Neuron (in vitro differentiated cells): ENCODE data around the gene CD209.
"Not testable (repeated sequence)": the region's sequence is repeated elsewhere in the genome, so short reads cannot be mapped to it uniquely, and the experiment has no call there.

ENCODE experiments used
- H2AFZ ChIP-seq: one replicate; pipeline ENCODE4 v1.6.1; 2013; ENCODE audit warnings: low read depth, mild to moderate bottlenecking, inconsistent platforms, low read length, moderate library complexity
- H3K27me3 ChIP-seq: one replicate; pipeline ENCODE4 v1.6.1; 2013; ENCODE audit warnings: low read length; ENCODE audit not compliant: insufficient read depth
- H3K36me3 ChIP-seq: one replicate; pipeline ENCODE4 v1.6.1; 2013; ENCODE audit warnings: low read length; ENCODE audit not compliant: insufficient read depth
- H3K4me1 ChIP-seq: one replicate; pipeline ENCODE4 v1.6.1; 2013; ENCODE audit warnings: low read length; ENCODE audit not compliant: insufficient read depth
- H3K4me3 ChIP-seq: 2 replicates; pipeline ENCODE4 v1.5.1; 2013; ENCODE audit warnings: mild to moderate bottlenecking, low read length, moderate library complexity
- H3K9me3 ChIP-seq: one replicate; pipeline ENCODE4 v1.6.1; 2013; ENCODE audit warnings: low read length

The CD209 gene

DNA sequence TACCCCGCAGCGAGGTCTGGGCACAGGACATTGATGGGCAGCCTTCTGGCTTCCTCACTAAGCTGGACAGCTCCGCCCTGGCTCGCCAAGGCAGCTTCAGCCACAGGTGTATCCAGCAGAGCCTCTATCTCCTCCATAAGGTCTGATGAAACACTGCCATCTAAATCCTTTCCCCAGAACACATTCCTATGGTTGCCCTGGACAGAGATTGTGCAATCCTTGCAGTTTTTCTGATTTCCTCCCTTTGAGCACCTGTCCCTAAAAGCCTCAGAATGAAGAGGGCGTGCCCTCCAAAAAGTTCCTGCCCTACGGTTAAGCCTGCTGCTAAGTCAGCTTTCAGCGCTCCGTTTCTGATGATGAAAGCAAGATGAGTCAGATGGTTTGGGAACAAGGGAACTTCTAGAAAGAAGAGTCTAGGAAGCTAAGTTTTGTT is 36.7 kb upstream of the CD209 start:
- Histone ChIP-seq H3K4me3 (no peak overlapping the region), H3K4me1 (no peaks in the 10 kb centered on the region), H3K27me3 (peaks cover 45% of the 10 kb centered on the region), H2AFZ (no peak overlapping the region), H3K36me3 (no peaks in the 10 kb centered on the region), H3K9me3 (peaks cover 2% of the 10 kb centered on the region)

DNA sequence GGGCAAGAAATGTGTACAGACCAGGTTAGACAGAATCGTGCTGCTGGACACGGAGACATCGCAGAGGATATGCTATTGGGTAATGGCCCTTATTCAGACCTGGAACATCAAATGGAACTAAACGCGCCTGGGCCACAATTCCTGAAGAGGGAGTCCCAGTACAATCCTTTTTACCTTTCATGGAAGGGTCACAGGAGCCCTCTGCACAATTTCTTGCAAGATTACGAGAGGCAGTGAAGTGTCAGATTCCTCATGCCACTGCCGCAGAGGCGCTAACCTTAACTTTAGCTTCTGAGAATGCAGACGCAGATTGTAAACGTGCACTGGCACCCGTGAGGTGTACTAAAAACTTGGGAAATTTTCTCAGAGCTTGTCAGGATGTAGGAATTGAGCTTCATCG is 33.8 kb upstream of the CD209 start:
- no peak overlapping the region for H3K4me3 ChIP-seq
- no peaks in the 10 kb centered on the region for H3K36me3 ChIP-seq
- peaks cover 2% of the 10 kb centered on the region for H3K9me3 ChIP-seq
- H3K4me1 ChIP-seq: no peaks in the 10 kb centered on the region
- H3K27me3 ChIP-seq: peaks cover 24% of the 10 kb centered on the region
- no peak overlapping the region for H2AFZ ChIP-seq

DNA sequence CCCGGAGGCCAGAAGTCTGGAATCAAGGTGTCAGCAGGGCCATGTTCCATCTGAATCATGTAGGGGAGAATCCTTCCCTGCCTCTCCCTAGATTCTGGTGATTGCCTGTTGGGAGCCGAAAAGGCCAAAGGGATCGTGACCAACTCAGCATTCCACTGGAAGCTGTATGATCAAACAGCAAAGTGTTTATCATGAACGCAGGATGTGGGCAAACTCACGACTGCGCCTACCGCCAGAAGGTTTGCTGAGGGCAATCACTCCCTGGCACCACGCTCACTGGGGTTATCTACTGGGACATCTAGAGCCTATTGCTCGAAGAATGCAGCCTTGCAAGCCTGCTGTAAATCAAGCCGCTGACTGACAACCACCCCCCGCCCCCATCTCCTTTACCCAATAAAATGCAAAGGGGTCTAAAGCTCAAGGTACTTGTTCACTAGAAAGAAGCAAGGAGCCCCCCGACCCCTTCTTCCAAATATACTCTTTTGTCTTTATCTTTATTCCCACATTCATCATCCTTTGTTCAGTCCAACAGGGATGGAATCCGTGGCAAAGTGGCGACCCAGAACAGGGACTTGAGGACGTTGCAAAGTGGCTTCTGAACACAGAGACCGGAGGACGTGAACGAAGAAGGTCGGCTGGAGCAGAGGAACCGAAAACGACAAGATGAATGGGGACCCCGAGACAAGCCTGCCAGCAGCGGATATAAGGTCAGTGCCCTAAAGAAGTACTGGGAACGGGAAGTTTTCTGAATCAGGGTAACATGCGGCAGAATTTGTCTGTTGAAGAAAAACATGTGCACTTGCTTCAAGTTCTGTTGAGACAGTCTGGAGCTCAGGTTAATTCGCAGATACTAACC is 32.5 kb upstream of the CD209 start:
- peaks cover 2% of the 10 kb centered on the region for H3K9me3 ChIP-seq
- no peaks in the 10 kb centered on the region for H3K4me1 ChIP-seq
- no peak overlapping the region for H3K4me3 ChIP-seq
- peaks cover 27% of the 10 kb centered on the region for H3K27me3 ChIP-seq
- H3K36me3 ChIP-seq: no peaks in the 10 kb centered on the region
- no peak overlapping the region for H2AFZ ChIP-seq

DNA sequence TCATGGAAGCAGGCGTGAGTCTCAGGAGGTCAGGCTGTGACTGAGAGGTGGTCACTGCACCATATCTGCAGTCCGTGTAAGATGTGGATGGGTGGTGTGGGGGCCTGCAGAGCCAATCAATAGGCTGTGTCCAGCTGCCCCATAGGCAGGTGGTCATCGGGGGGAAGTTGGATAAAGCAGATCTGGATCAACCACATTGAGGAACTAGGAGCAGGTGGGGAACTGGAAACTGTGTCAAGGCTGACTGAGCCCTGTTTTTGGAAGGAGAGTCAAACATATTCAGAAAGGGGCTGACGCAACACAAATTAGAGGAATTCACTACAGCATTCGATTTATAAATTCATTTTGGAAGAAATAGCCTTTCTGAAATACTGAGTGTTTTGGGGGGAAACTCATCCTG is 30.7 kb upstream of the CD209 start:
- Histone ChIP-seq H3K4me1 (no peaks in the 10 kb centered on the region), H3K36me3 (no peaks in the 10 kb centered on the region), H3K27me3 (peaks cover 15% of the 10 kb centered on the region), H3K4me3 (no peak overlapping the region), H3K9me3 (peaks cover 2% of the 10 kb centered on the region), H2AFZ (no peak overlapping the region)

DNA sequence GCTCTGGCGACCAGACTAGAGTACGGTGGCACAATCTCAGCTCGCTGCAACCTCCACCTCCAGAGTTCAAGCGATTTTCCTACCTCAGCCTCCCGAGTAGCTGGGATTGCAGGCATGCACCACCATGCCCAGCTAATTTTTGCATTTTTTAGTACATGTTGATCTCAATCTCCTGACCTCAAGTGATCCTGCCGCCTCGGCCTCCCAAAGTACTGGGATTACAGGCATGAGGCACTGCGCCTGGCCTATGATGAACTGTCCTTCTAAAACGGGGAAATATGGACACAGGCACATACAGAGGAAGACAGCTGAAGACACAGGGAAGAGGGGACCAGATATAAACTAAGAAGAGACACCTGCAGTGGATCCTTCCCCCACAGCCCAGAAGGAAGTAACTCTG is 28.4 kb upstream of the CD209 start:
- H3K4me1 ChIP-seq: no peaks in the 10 kb centered on the region
- H3K36me3 ChIP-seq: no peaks in the 10 kb centered on the region
- H3K27me3 ChIP-seq: peaks cover 8% of the 10 kb centered on the region
- H3K9me3 ChIP-seq: peaks cover 2% of the 10 kb centered on the region
- no peak overlapping the region for H2AFZ ChIP-seq
- no peak overlapping the region for H3K4me3 ChIP-seq

DNA sequence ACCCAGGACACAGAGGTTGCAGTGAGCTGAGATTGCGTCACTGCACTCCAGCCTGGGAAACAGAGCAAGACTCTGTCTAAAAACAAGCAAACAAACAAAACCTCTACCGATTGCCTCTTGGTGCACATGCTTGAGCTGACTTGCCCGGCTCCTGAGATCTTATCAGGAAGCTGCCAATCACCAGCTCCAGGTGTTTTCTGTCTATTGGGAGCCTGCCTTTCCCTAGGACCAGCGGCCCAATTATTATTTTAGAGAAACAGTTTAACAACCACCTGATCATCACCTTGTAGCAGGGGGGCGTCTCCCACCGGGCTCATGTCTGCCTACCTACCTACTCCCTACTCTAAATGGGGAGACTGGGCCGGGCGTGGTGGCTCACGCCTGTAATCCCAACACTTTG is 26.5 kb upstream of the CD209 start:
- no peak overlapping the region for H3K4me3 ChIP-seq

DNA sequence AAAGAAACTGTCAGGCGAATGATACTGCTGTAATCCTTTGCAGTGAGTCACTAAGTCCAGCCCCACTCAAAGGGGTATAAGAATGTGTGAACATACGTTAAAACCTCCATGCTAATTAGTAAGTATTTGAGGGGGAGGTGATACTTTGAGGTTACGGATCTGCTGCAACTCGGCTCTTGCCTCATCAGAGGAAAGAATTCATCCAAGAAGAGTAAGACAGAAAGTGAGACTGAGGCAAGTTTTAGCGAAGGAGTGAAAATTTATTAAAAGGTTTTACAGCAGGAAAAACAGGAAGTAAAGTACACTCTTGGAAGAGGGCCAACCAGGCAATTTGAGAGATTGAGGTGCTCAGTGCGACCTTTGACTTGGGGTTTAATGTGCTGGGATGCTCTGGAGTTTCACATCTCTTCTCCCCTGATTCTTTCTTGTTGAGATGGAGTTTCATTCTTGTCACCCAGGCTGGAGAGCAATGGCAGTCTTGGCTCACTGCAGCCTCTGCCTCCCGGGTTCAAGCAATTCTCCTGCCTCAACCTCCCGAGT is 25.5 kb upstream of the CD209 start:
- Histone ChIP-seq H3K9me3 (peaks cover under 1% of the 10 kb centered on the region), H3K4me3 (no peak overlapping the region), H2AFZ (no peak overlapping the region), H3K27me3 (peaks cover 7% of the 10 kb centered on the region), H3K36me3 (no peaks in the 10 kb centered on the region), H3K4me1 (no peaks in the 10 kb centered on the region)

More for the DNA sequence above, 26.5 kb upstream of the CD209 start:
- peaks cover 8% of the 10 kb centered on the region for H3K27me3 ChIP-seq
- H3K9me3 ChIP-seq: peaks cover 2% of the 10 kb centered on the region
- H2AFZ ChIP-seq: no peak overlapping the region
- H3K4me1 ChIP-seq: no peaks in the 10 kb centered on the region
- no peaks in the 10 kb centered on the region for H3K36me3 ChIP-seq

DNA sequence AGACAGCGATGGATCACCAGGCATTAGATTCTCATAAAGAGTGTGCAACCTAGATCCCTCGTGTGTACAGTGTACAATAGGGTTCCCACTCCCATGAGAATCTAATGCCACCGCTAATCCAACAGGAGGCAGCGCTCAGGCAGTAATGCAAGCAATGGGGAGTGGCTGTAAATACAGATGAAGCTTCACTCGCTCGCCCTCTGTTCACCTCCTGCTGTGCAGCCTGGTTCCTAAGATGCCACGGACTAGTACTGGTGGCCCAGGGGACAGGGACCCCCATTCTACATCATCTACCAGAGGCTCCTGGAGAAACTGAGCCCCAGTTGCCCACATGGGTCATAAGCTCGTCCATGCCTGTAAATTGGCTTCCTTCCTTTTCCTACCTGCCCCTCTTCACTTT is 23.7 kb upstream of the CD209 start:
- Histone ChIP-seq H3K27me3 (peaks cover 8% of the 10 kb centered on the region), H3K36me3 (no peaks in the 10 kb centered on the region), H3K9me3 (no peaks in the 10 kb centered on the region), H3K4me1 (no peaks in the 10 kb centered on the region), H2AFZ (no peak overlapping the region), H3K4me3 (no peak overlapping the region)

DNA sequence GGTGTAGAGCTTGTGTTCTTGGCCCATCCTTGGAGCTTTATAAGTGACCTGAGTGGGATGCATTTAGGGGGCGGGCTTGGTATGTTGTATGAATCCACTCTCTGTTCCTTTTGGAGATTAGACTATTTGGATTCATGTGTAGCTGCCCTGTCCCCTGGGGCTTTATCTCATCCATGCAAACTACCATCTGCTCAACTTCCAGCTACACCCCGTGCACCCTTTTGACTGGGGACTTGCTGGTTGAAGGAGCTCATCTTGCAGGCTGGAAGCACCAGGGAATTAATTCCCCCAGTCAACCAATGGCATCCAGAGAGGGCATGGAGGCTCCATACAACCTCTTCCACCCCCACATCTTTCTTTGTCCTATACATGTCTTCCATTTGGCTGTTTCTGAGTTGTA is 21.8 kb upstream of the CD209 start:
- no peak overlapping the region for H2AFZ ChIP-seq
- H3K9me3 ChIP-seq: no peaks in the 10 kb centered on the region
- H3K36me3 ChIP-seq: no peaks in the 10 kb centered on the region

DNA sequence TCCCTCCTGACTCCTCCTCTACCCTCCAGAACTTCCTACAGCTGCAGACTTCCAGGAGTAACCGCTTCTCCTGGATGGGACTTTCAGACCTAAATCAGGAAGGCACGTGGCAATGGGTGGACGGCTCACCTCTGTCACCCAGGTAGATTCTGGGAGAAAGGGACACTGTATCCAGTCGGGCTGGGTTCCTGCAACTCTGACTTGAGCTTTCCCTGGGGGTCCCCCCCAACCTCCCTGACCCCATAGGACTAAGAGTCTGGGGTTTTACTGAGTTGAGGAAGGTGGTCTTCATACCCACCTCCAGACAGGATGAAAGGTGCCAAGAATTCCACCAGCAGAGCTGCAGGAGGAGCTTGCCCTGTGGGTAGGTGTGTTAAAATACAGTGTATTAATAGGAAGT is 20.2 kb upstream of the CD209 start:
- Histone ChIP-seq H3K36me3 (no peaks in the 10 kb centered on the region), H2AFZ (no peak overlapping the region), H3K27me3 (peaks cover 3% of the 10 kb centered on the region), H3K4me1 (no peaks in the 10 kb centered on the region), H3K4me3 (no peak overlapping the region), H3K9me3 (no peaks in the 10 kb centered on the region)

More for the DNA sequence above, 21.8 kb upstream of the CD209 start:
- H3K4me1 ChIP-seq: no peaks in the 10 kb centered on the region
- peaks cover 3% of the 10 kb centered on the region for H3K27me3 ChIP-seq
- no peak overlapping the region for H3K4me3 ChIP-seq

DNA sequence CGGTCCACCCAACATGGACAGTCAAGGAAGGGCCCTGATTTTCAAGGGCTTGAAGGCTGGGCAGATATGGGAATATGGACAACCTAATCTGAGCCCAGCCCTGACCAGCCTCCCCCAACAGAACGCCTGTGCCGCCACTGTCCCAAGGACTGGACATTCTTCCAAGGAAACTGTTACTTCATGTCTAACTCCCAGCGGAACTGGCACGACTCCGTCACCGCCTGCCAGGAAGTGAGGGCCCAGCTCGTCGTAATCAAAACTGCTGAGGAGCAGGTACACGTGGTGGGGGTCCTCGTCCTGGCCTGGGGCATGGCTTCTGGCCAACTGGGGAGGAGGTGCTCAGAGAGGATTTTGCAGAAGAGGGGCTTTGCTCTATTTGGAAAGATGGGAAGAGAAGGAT is 19.2 kb upstream of the CD209 start:
- no peak overlapping the region for H2AFZ ChIP-seq
- no peak overlapping the region for H3K4me3 ChIP-seq
- peaks cover 3% of the 10 kb centered on the region for H3K27me3 ChIP-seq
- no peaks in the 10 kb centered on the region for H3K9me3 ChIP-seq
- no peaks in the 10 kb centered on the region for H3K36me3 ChIP-seq
- H3K4me1 ChIP-seq: no peaks in the 10 kb centered on the region

DNA sequence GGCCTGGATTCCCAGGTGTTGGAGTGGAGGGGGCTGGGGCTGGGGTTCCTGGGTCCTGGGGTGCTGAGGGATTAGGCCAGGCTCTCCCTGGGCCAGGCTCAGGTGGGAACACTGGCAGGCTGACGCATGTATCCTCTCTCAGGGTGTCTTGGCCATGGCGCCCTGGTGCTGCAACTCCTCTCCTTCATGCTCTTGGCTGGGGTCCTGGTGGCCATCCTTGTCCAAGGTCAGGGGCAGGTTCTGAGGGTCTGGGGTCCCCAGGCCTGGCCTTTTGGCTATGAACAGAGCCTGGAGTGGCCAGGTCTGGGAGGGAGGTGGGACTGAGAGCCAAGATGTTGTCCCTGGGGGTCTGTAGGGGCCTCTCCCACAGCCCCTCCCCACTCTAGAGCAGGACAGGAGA is 17.7 kb upstream of the CD209 start:
- not testable (repeated sequence) for H3K4me1 ChIP-seq, H3K27me3 ChIP-seq, H2AFZ ChIP-seq

DNA sequence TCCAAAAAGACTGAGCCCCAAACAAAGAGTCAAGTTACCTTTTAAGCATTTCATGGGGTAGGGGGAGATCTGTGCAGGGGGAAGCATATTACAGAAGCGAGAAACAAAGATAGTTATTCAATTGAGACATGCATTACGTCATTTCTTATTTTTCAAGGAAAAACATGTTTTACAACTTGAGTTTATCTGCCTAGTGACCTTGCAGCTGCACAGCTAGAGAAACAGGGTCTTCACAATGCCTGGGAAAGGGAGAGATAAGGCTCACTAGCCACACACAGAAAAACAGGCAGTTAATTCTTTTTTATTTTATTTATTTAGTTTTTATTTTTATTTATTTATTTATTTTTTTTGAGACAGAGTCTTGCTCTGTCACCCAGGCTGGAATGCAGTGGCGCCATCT is 16.8 kb upstream of the CD209 start:
- not testable (repeated sequence) for H3K9me3 ChIP-seq, H2AFZ ChIP-seq, H3K4me3 ChIP-seq, H3K36me3 ChIP-seq, H3K4me1 ChIP-seq, H3K27me3 ChIP-seq

More for the DNA sequence above, 17.7 kb upstream of the CD209 start:
- not testable (repeated sequence) for H3K4me3 ChIP-seq, H3K9me3 ChIP-seq, H3K36me3 ChIP-seq

DNA sequence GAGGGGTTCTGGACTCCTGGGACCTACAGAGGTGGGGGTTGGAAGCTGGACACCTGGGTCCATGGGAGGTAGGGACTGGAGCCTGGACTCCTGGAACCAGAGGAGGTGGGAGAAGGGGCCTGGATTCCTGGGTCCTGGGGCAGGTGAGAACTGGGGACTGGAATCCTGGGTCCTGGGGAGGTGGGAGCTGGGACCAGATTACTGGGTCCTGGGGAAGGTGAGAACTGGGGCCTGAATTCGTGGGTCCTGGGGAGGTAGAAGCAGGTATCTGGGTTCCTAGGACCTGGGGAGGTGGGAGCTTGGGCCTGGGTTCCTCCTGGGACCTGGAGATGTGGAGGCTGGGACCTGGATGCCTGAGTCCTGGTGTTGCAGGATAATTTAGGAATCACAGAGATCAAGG is 16.4 kb upstream of the CD209 start:
- Histone ChIP-seq H3K4me1 (no peaks in the 10 kb centered on the region), H3K9me3 (peaks cover 8% of the 10 kb centered on the region), H3K36me3 (no peaks in the 10 kb centered on the region), H2AFZ (no peak overlapping the region), H3K4me3 (no peak overlapping the region), H3K27me3 (peaks cover 3% of the 10 kb centered on the region)
